Heart left ventricle (tissue), 16 donors: ENCODE results near the gene AFAP1. TPM values are rescaled to one million over a fixed set of nuclear protein-coding genes. Genes with fewer than 3 reads are reported as not detected.

Source experiments
- ATAC-seq, 4 donors: fragments of 200-7000 bp; cut with Tn5 transposase; one replicate each; pipeline ENCODE4 v1.9.1; 2020 to 2022; ENCODE audit warnings: moderate library complexity in 4 of 4, mild to moderate bottlenecking in 3 of 4, moderate number of reproducible peaks in 1 of 4
- DNase-seq, 5 donors: peaks; one replicate each; pipeline ENCODE4 v3.0.0-alpha.2; 2020
- H3K27ac ChIP-seq, 12 donors: fragments of 200-600 bp; sonication (generic) in 4 of 12; one replicate each; pipeline versions ENCODE4 v1.5.0 to v1.8.0; 2016 to 2022; ENCODE audit warnings: mild to moderate bottlenecking in 2 of 12
- H3K27me3 ChIP-seq, 9 donors: fragments of 200-600 bp; sonication (generic) in 2 of 9; one replicate each; pipeline versions ENCODE4 v1.5.1 to v1.8.0; 2016 to 2022; ENCODE audit warnings: mild to moderate bottlenecking in 3 of 9
- H3K36me3 ChIP-seq, 9 donors: fragments of 200-600 bp; sonication (generic) in 2 of 9; one replicate each; pipeline versions ENCODE4 v1.5.0 to v1.8.0; 2018 to 2022; ENCODE audit warnings: mild to moderate bottlenecking in 2 of 9
- H3K4me1 ChIP-seq, 12 donors: fragments of 200-600 bp; sonication (generic) in 4 of 12; one replicate each; pipeline versions ENCODE4 v1.5.0 to v1.8.0; 2016 to 2022; ENCODE audit warnings: mild to moderate bottlenecking in 3 of 12
- H3K4me3 ChIP-seq, 12 donors: fragments of 200-600 bp; sonication (generic) in 4 of 12; one replicate each; pipeline versions ENCODE4 v1.5.0 to v1.8.0; 2017 to 2022; ENCODE audit warnings: mild to moderate bottlenecking in 9 of 12, moderate library complexity in 4 of 12
- H3K9me3 ChIP-seq, 12 donors: fragments of 200-600 bp; sonication (generic) in 4 of 12; one replicate each; pipeline versions ENCODE4 v1.5.0 to v1.8.0; 2016 to 2022; ENCODE audit warnings: mild to moderate bottlenecking in 1 of 12
- CTCF ChIP-seq, 12 donors: fragments of 200-600 bp; sonication (generic) in 4 of 12; IDR thresholded peaks; one replicate each; pipeline versions ENCODE4 v1.5.0 to v1.8.0; 2018 to 2022; ENCODE audit warnings: antibody characterized with exemption in 12 of 12, mild to moderate bottlenecking in 5 of 12
- POLR2A ChIP-seq, 2 donors: fragments of 450-650 bp; IDR thresholded peaks; one replicate each; pipeline ENCODE4 v1.6.1; 2017; ENCODE audit warnings: antibody characterized with exemption in 2 of 2, mild to moderate bottlenecking in 2 of 2, moderate library complexity in 2 of 2
- WGBS, 4 donors: extraction: QIAGEN DNeasy Blood & Tissue Kit in 2 of 4; methylation state at CpG; one replicate each; pipeline versions ENCODE4 v1.1.5 to v1.1.7; 2013 to 2018; 5-methylcytosine and 5-hydroxymethylcytosine counted together
- intact Hi-C, 10 donors: fragments of 100-400 bp; cut with DNase I; formaldehyde crosslinking; loops; one replicate each; pipeline versions ENCODE4 v1.11.1 to v1.14.2; 2022
- polyA plus RNA-seq, 2 donors: library from polyadenylated mRNA; stranded (reverse); fragments of 200-250 nt; gene quantifications; one replicate each; pipeline ENCODE4 v1.2.3, GENCODE V29; 2013
- total RNA-seq, 9 donors: library from RNA; depleted of rRNA in 2 of 9; stranded (reverse); fragments of >200 nt in 2 of 9; fragmentation: NEBNext Ultra II Directional in 3 of 9; extraction: Animal tissue kit (Norgen Biotek cat#: 25700) in 3 of 9; gene quantifications; one replicate each; pipeline versions ENCODE4 v1.1.0 to v1.2.4, GENCODE V29; 2016 to 2023
- donor health status: ischemic (EF 13 %, LVEDD 7.1; RV severe dilation, severe dysfunction).
- donor health status: healthy with polysubstance abuse.
- donor health status: DM: no; HTN: yes; CAD: no.
- donor health status: DM: no; HTN: no; CAD: no.
- donor health status: ischemic (EF 25% LVEDD 6.9; RV normal size, moderate dysfunction).
- donor health status: ischemic (EF 25% LVEDD 5.7; RV mildly dilated, moderate dysfunction).
- donor health status: healthy.
- donor health status: DM: yes; HTN: yes; CAD: no.
- donor health status: ischemic (EF 35%, LVEDD 5.7; RV mildly dilated, moderate dysfunction).
- donor health status: nonischemic (EF 11% LVEDD 7.7; RV severe dilation, severe dysfunction).
- donor health status: DM: yes; HTN: yes; CAD: no.
- donor health status: PGD.
- donor health status: ischemic (EF 29% LVEDD 5.4; RV normal size, mild dysfunction).
- donor health status: nonischemic (EF 23%, LVEDD 6.1; RV moderate dilation, normal function).

Gene AFAP1
- total and polyA plus RNA-seq, 11 donors = 2.0 to 18.0 (median 7.0) TPM

GRCh38 chr4:7960790-7961655, 21.4 kb upstream of the AFAP1 start:
- peak overlapping the region in 1 of 12 donors; percentile 88 for H3K27ac ChIP-seq
- DNase-seq (no peak), ATAC-seq (no peak)
- no peaks in the 10 kb centered on the region for H3K9me3 ChIP-seq
- TF ChIP-seq POLR2A (IDR thresholded peaks at IDR 0.05) = no peak
- no peak for TF ChIP-seq CTCF (IDR thresholded peaks at IDR 0.05)
- H3K27me3 ChIP-seq = no peaks in the 10 kb centered on the region
- intact Hi-C loops = no loop called here
- no peaks in the 10 kb centered on the region for H3K36me3 ChIP-seq
- WGBS, 4 donors = 62 to 71% (median 68%) methylated on average over 19 of the region's 19 CpGs
- H3K4me3 ChIP-seq = no peak overlapping the region
- peaks cover 0 to 22% (median 7%) of the 10 kb centered on the region in 12 donors for H3K4me1 ChIP-seq

GRCh38 chr4:7960017-7960789, 20.5 kb upstream of the AFAP1 start:
- TF ChIP-seq POLR2A (IDR thresholded peaks at IDR 0.05) (no peak), CTCF (IDR thresholded peaks at IDR 0.05) (no peak)
- intact Hi-C loops = no loop called here
- Histone ChIP-seq H3K27me3 (no peaks in the 10 kb centered on the region), H3K4me1 (peaks cover 0 to 17% (median 5%) of the 10 kb centered on the region in 12 donors), H3K36me3 (no peaks in the 10 kb centered on the region), H3K27ac (peak overlapping the region in 1 of 12 donors; percentile 88), H3K9me3 (no peaks in the 10 kb centered on the region), H3K4me3 (no peak overlapping the region)
- ATAC-seq = no peak
- no peak for DNase-seq
- 57 to 80% (median 74%) methylated on average over 9 to 11 of the region's 11 CpGs for WGBS, 4 donors

DNA sequence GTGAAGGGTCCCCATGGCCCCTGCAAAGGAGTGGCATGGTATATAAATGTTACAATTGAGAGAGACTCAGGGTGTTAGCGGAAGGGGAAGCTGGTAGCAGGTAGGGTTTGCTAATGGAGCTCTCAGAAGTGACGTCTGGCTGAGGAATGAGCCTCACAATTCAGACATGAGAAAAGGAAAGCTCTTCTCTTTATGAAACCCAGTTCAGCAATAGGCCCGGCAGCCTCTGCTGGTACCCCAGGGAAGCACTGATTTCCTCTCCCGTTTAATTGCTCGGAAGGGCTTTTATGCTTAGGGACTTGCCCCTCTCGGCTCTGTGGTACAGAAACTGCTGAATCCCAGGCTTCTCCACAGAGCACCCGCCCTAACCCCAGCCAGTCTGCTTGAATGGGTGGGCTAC, 19.4 kb upstream of the AFAP1 start:
- Histone ChIP-seq H3K4me3 (no peak overlapping the region), H3K4me1 (peaks cover 0 to 9% (median 1%) of the 10 kb centered on the region in 12 donors), H3K27ac (peak overlapping the region in 1 of 12 donors; percentile 88), H3K9me3 (peaks cover 0 to 7% (median 2%) of the 10 kb centered on the region in 12 donors), H3K36me3 (no peaks in the 10 kb centered on the region), H3K27me3 (no peaks in the 10 kb centered on the region)
- WGBS, 4 donors = 85 to 89% (median 87%) methylated on average over 7 of the region's 7 CpGs
- intact Hi-C loops = no loop called here
- ATAC-seq = no peak
- DNase-seq = no peak
- TF ChIP-seq POLR2A (IDR thresholded peaks at IDR 0.05) = no peak
- no peak for TF ChIP-seq CTCF (IDR thresholded peaks at IDR 0.05)
